ENCODE results near the gene EFHD2.
"Not testable (repeated sequence)": the region's sequence is repeated elsewhere in the genome, so short reads cannot be mapped to it uniquely, and the experiment has no call there.

Gene EFHD2

GRCh38 chr1:15433471-15433870 is 23.8 kb downstream of the EFHD2 start:
- no peak for DNase-seq

GRCh38 chr1:15434739-15435138 is 25.1 kb downstream of the EFHD2 start:
- not testable (repeated sequence) for DNase-seq

GRCh38 chr1:15435239-15436077 is 25.8 kb downstream of the EFHD2 start:
- no peak for DNase-seq

- no peak for DNase-seq
Observed at GRCh38 chr1:15436881-15437442, 27.3 kb downstream of the EFHD2 start.

GRCh38 chr1:15439325-15439724 is 29.6 kb downstream of the EFHD2 start:
- DNase-seq: no peak

GRCh38 chr1:15440357-15440756 is 30.7 kb downstream of the EFHD2 start:
- no peak for DNase-seq

- DNase-seq: no peak
Observed at GRCh38 chr1:15441247-15441646, 31.6 kb downstream of the EFHD2 start.

GRCh38 chr1:15442119-15442518 is 32.4 kb downstream of the EFHD2 start:
- DNase-seq: no peak

- DNase-seq: no peak
Observed at GRCh38 chr1:15442759-15443158, 33.1 kb downstream of the EFHD2 start.

GRCh38 chr1:15443281-15443680 is 33.6 kb downstream of the EFHD2 start:
- no peak for DNase-seq

- DNase-seq: no peak
Observed at GRCh38 chr1:15444468-15445389, 35.0 kb downstream of the EFHD2 start.

- DNase-seq: no peak
Observed at GRCh38 chr1:15445390-15446122, 35.9 kb downstream of the EFHD2 start.

GRCh38 chr1:15446212-15446611 is 36.5 kb downstream of the EFHD2 start:
- DNase-seq: no peak

GRCh38 chr1:15448877-15449462 is 39.3 kb downstream of the EFHD2 start:
- DNase-seq: no peak

- DNase-seq: no peak
Observed at GRCh38 chr1:15449567-15449966, 39.9 kb downstream of the EFHD2 start.

GRCh38 chr1:15451014-15451722 is 41.5 kb downstream of the EFHD2 start:
- no peak for DNase-seq

- no peak for DNase-seq
Observed at GRCh38 chr1:15452216-15452615, 42.5 kb downstream of the EFHD2 start.

- no peak for DNase-seq
Observed at GRCh38 chr1:15452866-15453571, 43.3 kb downstream of the EFHD2 start.

- DNase-seq: no peak
Observed at GRCh38 chr1:15453734-15454133, 44.0 kb downstream of the EFHD2 start.

- DNase-seq: no peak
Observed at GRCh38 chr1:15454256-15454655, 44.6 kb downstream of the EFHD2 start.

- no peak for DNase-seq
Observed at GRCh38 chr1:15455522-15455921, 45.8 kb downstream of the EFHD2 start.
